HCT116 (cell line): Measurements from ENCODE around the gene GJA3. TPM values are rescaled to one million over a fixed set of nuclear protein-coding genes. Genes with fewer than 3 reads are reported as not detected.

Experiments used
- ATAC-seq: fragments of 200-7000 bp; cut with Tn5 transposase; 2 replicates; pipeline ENCODE4 v1.9.1; 2020; ENCODE audit warnings: mild to moderate bottlenecking, moderate library complexity
- BruUV-seq: library from RNA; stranded (reverse); fragments of 400-500 nt; replicated peaks from 2 replicates; lab custom pipeline; 2021; lab: Mats Ljungman, UMichigan
- CTCF ChIA-PET: fragments of 300-600 bp; sonication (Branson Sonifier 250); formaldehyde crosslinking; loops from one replicate; lab custom pipeline; 2021; ENCODE audit warnings: antibody characterized with exemption; lab: Charles Lee
- POLR2A ChIA-PET: fragments of 300-600, 350-600 bp; sonication (Branson Sonifier 250); formaldehyde crosslinking; loops from one replicate; lab custom pipeline; 2021; ENCODE audit warnings: antibody characterized with exemption; lab: Charles Lee
- RAD21 ChIA-PET, 2 experiments: fragments of 300-600 bp; sonication (Branson Sonifier 250); formaldehyde crosslinking; loops; one replicate each; lab custom pipeline; 2023; ENCODE audit warnings: low total read pairs in 2 of 2; ENCODE audit not compliant: uncharacterized antibody in 2 of 2, unreplicated experiment in 2 of 2, low non-redundant PET in 1 of 2; lab: Charles Lee
- DNase-seq: peaks from one replicate; pipeline ENCODE4 v3.0.0-alpha.2; 2010; ENCODE audit warnings: low read depth, low spot score
- H2AFZ ChIP-seq: fragments of 200-600 bp; shearing (Covaris generic), sonication (generic); 2 replicates; pipeline ENCODE4 v1.6.1; 2017; ENCODE audit warnings: low read depth, mixed run types, mixed read lengths, antibody characterized with exemption, low read length; ENCODE audit not compliant: poor library complexity, severe bottlenecking
- H3K27ac ChIP-seq: 2 replicates; pipeline ENCODE4 v1.5.1; 2012; ENCODE audit warnings: low read depth, low read length
- H3K27me3 ChIP-seq: fragments of 200-600 bp; sonication (generic); 2 replicates; pipeline ENCODE4 v1.6.1; 2016; ENCODE audit warnings: mixed run types, low read length, mixed read lengths; ENCODE audit not compliant: insufficient read depth
- H3K36me3 ChIP-seq, 2 experiments: fragments of 200-500 bp in 1 of 2; fragments of 200-600 bp in 1 of 2; sonication (Bioruptor generic) in 1 of 2; sonication (generic) in 1 of 2; 2 replicates each; pipeline versions ENCODE4 v1.5.1 to v1.6.1; 2014 to 2016; ENCODE audit warnings: low read length in 2 of 2, inconsistent platforms in 1 of 2, mixed read lengths in 1 of 2, mixed run types in 1 of 2; ENCODE audit not compliant: insufficient read depth in 2 of 2, control insufficient read depth in 1 of 2
- H3K4me1 ChIP-seq, 2 experiments: fragments of 200-600 bp in 1 of 2; sonication (generic) in 1 of 2; 2 replicates each; pipeline versions ENCODE4 v1.5.1 to v1.6.1; 2012 to 2017; ENCODE audit warnings: low read length in 2 of 2, inconsistent platforms in 1 of 2, mild to moderate bottlenecking in 1 of 2, mixed read lengths in 1 of 2, mixed run types in 1 of 2, moderate library complexity in 1 of 2; ENCODE audit not compliant: insufficient read depth in 2 of 2, control insufficient read depth in 1 of 2
- H3K4me2 ChIP-seq: fragments of 200-600 bp; sonication (generic); 2 replicates; pipeline ENCODE4 v1.6.1; 2017; ENCODE audit warnings: mixed run types, low read length, mixed read lengths
- H3K4me3 ChIP-seq, 2 experiments: fragments of 200-600 bp in 1 of 2; sonication (generic) in 1 of 2; replicated peaks in 1 of 2; 2 replicates each; pipeline ENCODE4 v1.5.1; 2011 to 2016; ENCODE audit warnings: low read length in 2 of 2, control low read depth in 1 of 2, low read depth in 1 of 2, mild to moderate bottlenecking in 1 of 2, mixed read lengths in 1 of 2, mixed run types in 1 of 2
- H3K79me2 ChIP-seq: fragments of 200-600 bp; sonication (generic); 2 replicates; pipeline ENCODE4 v1.6.1; 2017; ENCODE audit warnings: mild to moderate bottlenecking, mixed run types, low read length, moderate library complexity, mixed read lengths; ENCODE audit not compliant: insufficient read depth
- H3K9ac ChIP-seq: fragments of 200-600 bp; sonication (generic); 2 replicates; pipeline ENCODE4 v1.6.1; 2016; ENCODE audit warnings: low read length, mixed read lengths
- H3K9me2 ChIP-seq: fragments of 200-600 bp; sonication (generic), shearing (Covaris generic); 2 replicates; pipeline ENCODE4 v1.6.1; 2017; ENCODE audit warnings: mixed run types, mild to moderate bottlenecking, moderate library complexity; ENCODE audit not compliant: insufficient read depth
- H3K9me3 ChIP-seq, 2 experiments: fragments of 200-500 bp in 1 of 2; fragments of 200-600 bp in 1 of 2; sonication (Bioruptor generic) in 1 of 2; sonication (generic) in 1 of 2; 2 replicates each; pipeline ENCODE4 v1.6.1; 2014 to 2017; ENCODE audit warnings: low read length in 2 of 2, mixed read lengths in 2 of 2, inconsistent platforms in 1 of 2, low read depth in 1 of 2, mild to moderate bottlenecking in 1 of 2, mixed run types in 1 of 2, moderate library complexity in 1 of 2; ENCODE audit not compliant: control insufficient read depth in 1 of 2, insufficient read depth in 1 of 2
- H4K20me1 ChIP-seq: fragments of 200-600 bp; sonication (generic), shearing (Covaris generic); 2 replicates; pipeline ENCODE4 v1.6.1; 2017; ENCODE audit warnings: mixed run types, mild to moderate bottlenecking, moderate library complexity; ENCODE audit not compliant: insufficient read depth
- SIN3A ChIP-seq: IDR thresholded peaks from 2 replicates; pipeline ENCODE4 v1.6.1; 2012; ENCODE audit warnings: low read depth
- SRF ChIP-seq: IDR thresholded peaks from 2 replicates; pipeline ENCODE4 v1.6.1; 2012; ENCODE audit warnings: low read depth
- YY1 ChIP-seq: IDR thresholded peaks from 2 replicates; pipeline ENCODE4 v1.6.1; 2011; ENCODE audit warnings: low read length, low read depth, moderate library complexity, mild to moderate bottlenecking; ENCODE audit not compliant: insufficient replicate concordance; ENCODE audit errors: extremely low read depth
- ZNF274 ChIP-seq: fragments of 200-500 bp; sonication (Bioruptor generic); IDR thresholded peaks from 2 replicates; pipeline ENCODE4 v1.6.1; 2014; ENCODE audit warnings: mild to moderate bottlenecking, low read depth, low read length, inconsistent platforms
- intact Hi-C: fragments of 100-400 bp; cut with micrococcal nuclease; formaldehyde crosslinking; loops from 2 replicates; pipeline ENCODE4 v1.10.0; 2022
- total RNA-seq: library from RNA; stranded (reverse); gene quantifications from one replicate; pipeline ENCODE4 v1.2.1, GENCODE V29; 2021; ENCODE audit not compliant: unreplicated experiment
- TF ChIP-seq, protein P1 (sequence below): IDR thresholded peaks from 2 replicates; pipeline ENCODE4 v1.6.1; 2012; ENCODE audit warnings: low read depth
- TF ChIP-seq, protein P2 (sequence below): IDR thresholded peaks from 2 replicates; pipeline ENCODE4 v1.6.1; 2012

Gene GJA3
- total RNA-seq, 1 experiment from 2014 or later: 8.0 TPM

DNA sequence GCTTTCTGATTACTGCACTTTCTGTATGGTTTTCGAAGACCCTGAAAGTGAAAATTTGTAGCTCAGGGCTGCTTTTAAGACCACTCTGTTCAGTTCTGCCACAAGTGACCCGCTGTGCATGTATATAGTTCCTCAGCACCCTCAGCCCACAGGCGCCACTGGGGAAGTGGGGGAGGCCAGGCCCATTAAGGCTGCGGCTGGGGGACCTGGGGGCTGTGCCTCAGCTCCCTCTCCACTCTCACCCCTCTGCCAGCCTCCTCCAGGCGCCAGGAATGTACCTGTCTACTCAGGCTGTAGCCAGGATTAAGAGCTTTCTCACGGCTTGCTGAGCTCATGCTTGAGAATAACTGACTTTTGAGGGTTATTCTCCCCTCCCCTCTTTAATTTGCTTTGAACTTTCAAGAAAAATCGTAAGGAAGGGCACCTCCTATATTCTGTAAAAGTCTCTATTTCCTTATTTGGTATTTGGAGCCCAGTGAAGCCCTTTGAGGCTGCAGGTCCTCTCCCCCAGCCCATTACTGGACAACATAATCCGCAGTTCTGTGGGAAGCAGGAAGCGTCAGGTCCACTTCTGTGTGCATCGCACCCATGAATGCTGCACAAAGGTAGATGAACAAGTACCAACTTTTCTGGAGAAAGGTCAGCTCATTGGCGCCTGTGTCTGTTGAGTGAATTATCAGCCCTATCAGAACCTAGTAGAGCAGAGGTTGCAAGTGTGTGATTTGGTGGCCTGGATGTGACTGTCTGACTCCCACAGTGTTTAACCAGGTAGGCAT lies 29.6 kb downstream of the GJA3 start:
- Histone ChIP-seq H2AFZ (no peak overlapping the region), H4K20me1 (no peaks in the 10 kb centered on the region), H3K4me1 (peaks cover 9 to 28% of the 10 kb centered on the region in 2 experiments), H3K9ac (no peak overlapping the region), H3K4me3 (no peak overlapping the region), H3K27ac (no peak overlapping the region), H3K79me2 (no peaks in the 10 kb centered on the region), H3K36me3 (no peaks in the 10 kb centered on the region), H3K9me2 (no peaks in the 10 kb centered on the region), H3K27me3 (no peaks in the 10 kb centered on the region), H3K9me3 (no peaks in the 10 kb centered on the region), H3K4me2 (no peak overlapping the region)
- no peak for TF ChIP-seq YY1
- no peak for TF ChIP-seq SRF
- no peak for TF ChIP-seq SIN3A
- TF ChIP-seq, protein P1, sequence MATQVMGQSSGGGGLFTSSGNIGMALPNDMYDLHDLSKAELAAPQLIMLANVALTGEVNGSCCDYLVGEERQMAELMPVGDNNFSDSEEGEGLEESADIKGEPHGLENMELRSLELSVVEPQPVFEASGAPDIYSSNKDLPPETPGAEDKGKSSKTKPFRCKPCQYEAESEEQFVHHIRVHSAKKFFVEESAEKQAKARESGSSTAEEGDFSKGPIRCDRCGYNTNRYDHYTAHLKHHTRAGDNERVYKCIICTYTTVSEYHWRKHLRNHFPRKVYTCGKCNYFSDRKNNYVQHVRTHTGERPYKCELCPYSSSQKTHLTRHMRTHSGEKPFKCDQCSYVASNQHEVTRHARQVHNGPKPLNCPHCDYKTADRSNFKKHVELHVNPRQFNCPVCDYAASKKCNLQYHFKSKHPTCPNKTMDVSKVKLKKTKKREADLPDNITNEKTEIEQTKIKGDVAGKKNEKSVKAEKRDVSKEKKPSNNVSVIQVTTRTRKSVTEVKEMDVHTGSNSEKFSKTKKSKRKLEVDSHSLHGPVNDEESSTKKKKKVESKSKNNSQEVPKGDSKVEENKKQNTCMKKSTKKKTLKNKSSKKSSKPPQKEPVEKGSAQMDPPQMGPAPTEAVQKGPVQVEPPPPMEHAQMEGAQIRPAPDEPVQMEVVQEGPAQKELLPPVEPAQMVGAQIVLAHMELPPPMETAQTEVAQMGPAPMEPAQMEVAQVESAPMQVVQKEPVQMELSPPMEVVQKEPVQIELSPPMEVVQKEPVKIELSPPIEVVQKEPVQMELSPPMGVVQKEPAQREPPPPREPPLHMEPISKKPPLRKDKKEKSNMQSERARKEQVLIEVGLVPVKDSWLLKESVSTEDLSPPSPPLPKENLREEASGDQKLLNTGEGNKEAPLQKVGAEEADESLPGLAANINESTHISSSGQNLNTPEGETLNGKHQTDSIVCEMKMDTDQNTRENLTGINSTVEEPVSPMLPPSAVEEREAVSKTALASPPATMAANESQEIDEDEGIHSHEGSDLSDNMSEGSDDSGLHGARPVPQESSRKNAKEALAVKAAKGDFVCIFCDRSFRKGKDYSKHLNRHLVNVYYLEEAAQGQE: no peak
- ATAC-seq (no peak), DNase-seq (no peak)
- ChIA-PET CTCF (no interaction called here), POLR2A (no interaction called here), RAD21 (no interaction called here)
- intact Hi-C loops: no loop called here
- no TSS peak for BruUV-seq

DNA sequence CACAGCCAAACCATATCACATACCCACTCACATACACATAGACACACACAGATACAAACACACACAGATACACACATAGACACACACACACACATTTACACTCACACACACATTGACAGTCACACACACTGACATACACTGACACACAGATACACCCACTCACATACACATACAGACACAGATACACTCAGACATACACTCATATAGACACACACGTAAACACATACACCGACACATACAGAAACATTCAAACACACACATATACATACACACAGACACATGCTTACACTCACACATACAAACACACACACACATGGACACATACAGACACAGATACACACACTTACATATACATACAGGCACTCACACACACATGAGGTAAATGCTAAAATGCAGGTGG lies 30.2 kb downstream of the GJA3 start:
- Histone ChIP-seq H3K4me3 (no peak overlapping the region), H3K4me1 (peaks cover 11 to 31% of the 10 kb centered on the region in 2 experiments), H3K9me2 (no peaks in the 10 kb centered on the region), H4K20me1 (no peaks in the 10 kb centered on the region), H3K27ac (no peak overlapping the region), H3K9ac (no peak overlapping the region), H3K27me3 (no peaks in the 10 kb centered on the region), H3K36me3 (no peaks in the 10 kb centered on the region), H3K4me2 (no peak overlapping the region), H3K79me2 (no peaks in the 10 kb centered on the region), H3K9me3 (no peaks in the 10 kb centered on the region), H2AFZ (no peak overlapping the region)
- TF ChIP-seq ZNF274: no peak
- TF ChIP-seq, protein P2, sequence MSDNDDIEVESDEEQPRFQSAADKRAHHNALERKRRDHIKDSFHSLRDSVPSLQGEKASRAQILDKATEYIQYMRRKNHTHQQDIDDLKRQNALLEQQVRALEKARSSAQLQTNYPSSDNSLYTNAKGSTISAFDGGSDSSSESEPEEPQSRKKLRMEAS: no peak
- TF ChIP-seq, protein P1: no peak
- RAD21 ChIA-PET: no interaction called here
- ATAC-seq (no peak), DNase-seq (no peak)
- POLR2A ChIA-PET: no interaction called here
- intact Hi-C loops: no loop called here
- CTCF ChIA-PET: no interaction called here
- no TSS peak for BruUV-seq
